ENCODE measurements around the gene EWSR1.

- TF ChIP-seq CTCF (IDR thresholded peaks at IDR 0.05) = no peak
- no peak for TF ChIP-seq EZH2 (IDR thresholded peaks at IDR 0.05)
- no peak for TF ChIP-seq EZH2phosphoT487 (IDR thresholded peaks at IDR 0.05)
These were observed 1.1 kb downstream of the EWSR1 start for GRCh38 chr22:29269230-29269604.
